HEK293T (cell line): ENCODE results near the gene KCNJ16.

Experiments used
- CTCF ChIA-PET: fragments of 350-600 bp; formaldehyde crosslinking; extraction: SDS; loops from one replicate; lab custom pipeline; 2021; ENCODE audit warnings: antibody characterized with exemption, inconsistent platforms; lab: Yijun Ruan, JAX
- POLR2A ChIA-PET: fragments of 350-600 bp; formaldehyde crosslinking; extraction: SDS; loops from one replicate; lab custom pipeline; 2020; ENCODE audit warnings: antibody characterized with exemption, inconsistent platforms; lab: Yijun Ruan, JAX
- DNase-seq: peaks from one replicate; pipeline ENCODE4 v3.0.0; 2012; ENCODE audit warnings: mixed read lengths; ENCODE audit errors: extremely low spot score
- ARNT ChIP-seq: fragments of 450-650 bp; IDR thresholded peaks from 2 replicates; pipeline ENCODE4 v1.6.1; 2017; ENCODE audit warnings: mild to moderate bottlenecking
- BHLHE40 ChIP-seq: fragments of 450-650 bp; IDR thresholded peaks from 2 replicates; pipeline ENCODE4 v1.6.1; 2016; ENCODE audit warnings: mild to moderate bottlenecking, moderate library complexity, borderline replicate concordance
- CTBP1 ChIP-seq: fragments of 450-650 bp; IDR thresholded peaks from 2 replicates; pipeline ENCODE4 v1.6.1; 2016; ENCODE audit warnings: borderline replicate concordance
- ELF4 ChIP-seq: fragments of 450-650 bp; IDR thresholded peaks from 2 replicates; pipeline ENCODE4 v1.6.1; 2017; ENCODE audit warnings: antibody characterized with exemption
- FOXA1 ChIP-seq: fragments of 450-650 bp; IDR thresholded peaks from 2 replicates; pipeline ENCODE4 v1.6.1; 2016; ENCODE audit warnings: mild to moderate bottlenecking
- FOXK2 ChIP-seq: fragments of 450-650 bp; IDR thresholded peaks from 2 replicates; pipeline ENCODE4 v1.6.1; 2016; ENCODE audit warnings: mild to moderate bottlenecking
- FOXM1 ChIP-seq: fragments of 450-650 bp; IDR thresholded peaks from 2 replicates; pipeline ENCODE4 v1.6.1; 2017; ENCODE audit warnings: mild to moderate bottlenecking, borderline replicate concordance
- HDGF ChIP-seq: fragments of 450-650 bp; IDR thresholded peaks from 2 replicates; pipeline ENCODE4 v1.6.1; 2017; ENCODE audit warnings: antibody characterized with exemption, borderline replicate concordance
- L3MBTL2 ChIP-seq: fragments of 450-650 bp; conservative IDR thresholded peaks from 2 replicates; pipeline ENCODE4 v1.6.1; 2016; ENCODE audit warnings: mild to moderate bottlenecking
- LEF1 ChIP-seq: fragments of 450-650 bp; IDR thresholded peaks from 2 replicates; pipeline ENCODE4 v1.6.1; 2017; ENCODE audit warnings: mild to moderate bottlenecking, borderline replicate concordance
- NFRKB ChIP-seq: fragments of 450-650 bp; IDR thresholded peaks from 2 replicates; pipeline ENCODE4 v1.6.1; 2016; ENCODE audit warnings: mild to moderate bottlenecking, moderate library complexity
- PKNOX1 ChIP-seq: fragments of 450-650 bp; IDR thresholded peaks from 2 replicates; pipeline ENCODE4 v1.6.1; 2016
- SP1 ChIP-seq: fragments of 450-650 bp; IDR thresholded peaks from 2 replicates; pipeline ENCODE4 v1.6.1; 2017
- SUZ12 ChIP-seq: fragments of 450-650 bp; IDR thresholded peaks from 2 replicates; pipeline ENCODE4 v1.6.1; 2016; ENCODE audit warnings: mild to moderate bottlenecking
- TARDBP ChIP-seq: fragments of 450-650 bp; IDR thresholded peaks from 2 replicates; pipeline ENCODE4 v1.6.1; 2016
- ZNF384 ChIP-seq: fragments of 450-650 bp; IDR thresholded peaks from 2 replicates; pipeline ENCODE4 v1.6.1; 2016

The KCNJ16 gene

GRCh38 chr17:70047619-70048419, 27.2 kb upstream of the KCNJ16 start:
- CTCF ChIA-PET, result no interaction called here
- no peak for DNase-seq
- TF ChIP-seq FOXA1 (no peak), PKNOX1 (peak; percentile 78)
- POLR2A ChIA-PET, result no interaction called here

GRCh38 chr17:70049801-70050591, 25.0 kb upstream of the KCNJ16 start:
- DNase-seq, result no peak
- TF ChIP-seq ELF4 (no peak), ZNF384 (no peak), CTBP1 (no peak), BHLHE40 (no peak), L3MBTL2 (no peak), SP1 (no peak), SUZ12 (no peak), TARDBP (no peak), FOXK2 (no peak), LEF1 (no peak), HDGF (no peak), FOXM1 (no peak), FOXA1 (no peak), PKNOX1 (no peak), ARNT (no peak), NFRKB (no peak)
- POLR2A ChIA-PET, result no interaction called here
- CTCF ChIA-PET, result no interaction called here

GRCh38 chr17:70050931-70051330, 24.1 kb upstream of the KCNJ16 start:
- CTCF ChIA-PET, result no interaction called here
- DNase-seq, result no peak

DNA sequence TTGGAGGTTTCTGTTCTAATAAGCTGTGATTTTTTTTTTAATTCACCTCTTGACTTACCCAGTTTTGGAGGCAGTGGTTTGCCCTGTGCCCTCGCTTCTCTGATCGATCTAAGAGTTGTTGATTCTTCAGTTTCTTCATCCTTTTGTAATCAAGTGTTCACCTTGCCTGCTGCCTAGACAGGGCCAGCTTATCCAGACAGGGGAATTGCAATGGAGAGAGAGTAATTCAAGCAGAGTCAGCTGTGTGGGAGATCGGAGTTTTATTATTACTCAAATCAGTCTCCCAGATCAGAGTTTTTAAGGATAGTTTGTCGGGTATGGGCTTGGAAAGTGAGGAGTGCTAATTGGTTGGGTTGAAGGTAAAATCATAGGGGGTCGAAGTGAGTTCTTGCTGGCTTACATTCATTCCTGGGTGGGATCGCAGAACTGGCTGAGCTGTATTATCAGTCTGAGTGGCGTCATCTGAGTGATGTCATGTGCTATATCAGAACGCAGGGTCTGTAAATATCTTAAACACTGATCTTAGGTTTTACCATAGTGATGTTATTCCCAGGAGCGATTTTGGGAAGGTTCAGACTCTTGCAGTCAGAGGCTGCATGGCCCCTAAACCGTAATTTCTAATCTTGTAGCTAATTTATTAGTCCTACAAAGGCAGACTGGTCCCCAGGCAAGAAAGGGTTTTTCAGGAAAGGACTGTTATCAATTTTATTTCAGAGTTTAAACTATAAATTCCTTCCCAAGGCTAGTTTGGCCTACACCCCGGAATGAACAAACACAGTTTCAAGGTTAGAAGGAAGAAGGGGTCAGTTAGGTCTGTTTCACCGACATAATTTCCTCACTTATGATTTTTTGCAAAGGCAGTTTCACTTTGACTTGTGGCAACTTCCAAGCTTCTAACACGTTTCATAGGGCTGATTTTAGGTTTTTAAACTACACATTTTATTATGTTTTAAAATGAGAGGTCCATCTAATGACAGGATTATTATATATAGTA, 21.5 kb upstream of the KCNJ16 start:
- POLR2A ChIA-PET, result interaction anchor here (0.6 kb wide), 1 partner anchor 916 kb away, joined by 4 read pairs; no protein-coding TSS in a partner anchor
- DNase-seq, result no peak

More at GRCh38 chr17:70050931-70051330, 24.1 kb upstream of the KCNJ16 start:
- no peak for TF ChIP-seq SUZ12
- no peak for TF ChIP-seq SP1
- POLR2A ChIA-PET, result no interaction called here

DNA sequence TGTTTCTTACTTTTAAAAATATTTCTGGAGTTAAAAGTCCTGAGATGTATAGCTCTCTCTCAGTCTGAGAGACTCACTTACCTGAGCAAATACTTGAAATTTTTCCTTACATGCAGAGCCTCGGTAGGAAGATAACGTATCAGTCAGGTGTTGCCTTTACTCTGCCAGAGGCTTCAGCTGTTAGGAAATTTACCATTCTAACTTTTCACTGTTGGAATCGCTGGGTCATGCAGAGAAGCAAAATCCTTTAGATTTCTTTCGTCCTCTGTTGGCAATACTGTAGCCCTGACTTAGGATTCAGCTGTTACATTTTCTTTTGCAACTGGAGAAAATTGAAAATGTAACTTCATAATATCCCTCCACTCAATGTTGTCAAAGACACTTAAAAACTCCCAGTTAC, 20.0 kb upstream of the KCNJ16 start:
- CTCF ChIA-PET, result no interaction called here
- DNase-seq, result no peak
- POLR2A ChIA-PET, result no interaction called here
- TF ChIP-seq HDGF (no peak), FOXM1 (no peak), FOXK2 (no peak), ELF4 (no peak), CTBP1 (no peak), L3MBTL2 (no peak), PKNOX1 (no peak), SUZ12 (no peak), BHLHE40 (no peak), ZNF384 (no peak), ARNT (no peak), SP1 (no peak), TARDBP (no peak), NFRKB (no peak), LEF1 (no peak), FOXA1 (no peak)

More for the DNA sequence above, 21.5 kb upstream of the KCNJ16 start:
- CTCF ChIA-PET, result interaction anchor here (0.6 to 1.3 kb wide), 4 partner anchors 10 to 446 kb away, joined by 3 read pairs; no protein-coding TSS in a partner anchor
- no peak for TF ChIP-seq SUZ12
- no peak for TF ChIP-seq CTBP1
- TF ChIP-seq LEF1, result no peak
- no peak for TF ChIP-seq FOXM1
- TF ChIP-seq L3MBTL2, result no peak
- no peak for TF ChIP-seq ZNF384
